Measurements from ENCODE around the gene ZFAND2B.
A peak's percentile ranks its signal among the peaks of the same experiment; 100 is the strongest.

The ZFAND2B gene

GRCh38 chr2:219204425-219205164, 2.0 kb upstream of the ZFAND2B start:
- no peak for DNase-seq (ENCODE audit: low read depth in 2 of 2)

GRCh38 chr2:219205165-219205538, 1.4 kb upstream of the ZFAND2B start:
- no peak for DNase-seq (ENCODE audit: low read depth in 2 of 2)

GRCh38 chr2:219205981-219206327, 628 bp upstream of the ZFAND2B start:
- no peak for DNase-seq (ENCODE audit: low read depth in 2 of 2)

GRCh38 chr2:219207134-219207883, 727 bp downstream of the ZFAND2B start:
- DNase-seq (ENCODE audit: low read depth in 2 of 2), result no peak

- no peak for DNase-seq (ENCODE audit: low read depth in 2 of 2)
These were observed 1.5 kb downstream of the ZFAND2B start for GRCh38 chr2:219207884-219208740.

- DNase-seq (ENCODE audit: low read depth in 2 of 2), result no peak
These were observed 2.9 kb downstream of the ZFAND2B start for GRCh38 chr2:219209236-219210195.

- DNase-seq (ENCODE audit: low read depth in 2 of 2), result no peak
These were observed 3.8 kb downstream of the ZFAND2B start for GRCh38 chr2:219210196-219210885.

- DNase-seq (ENCODE audit: low read depth in 2 of 2), result no peak
These were observed 4.3 kb downstream of the ZFAND2B start for GRCh38 chr2:219210886-219211362.

GRCh38 chr2:219213026-219213415, 6.4 kb downstream of the ZFAND2B start:
- DNase-seq (ENCODE audit: low read depth in 2 of 2), result no peak

GRCh38 chr2:219213486-219214071, 7.0 kb downstream of the ZFAND2B start:
- DNase-seq (ENCODE audit: low read depth in 2 of 2), result no peak

GRCh38 chr2:219214141-219214540, 7.6 kb downstream of the ZFAND2B start:
- no peak for DNase-seq (ENCODE audit: low read depth in 2 of 2)

GRCh38 chr2:219214786-219215185, 8.2 kb downstream of the ZFAND2B start:
- DNase-seq (ENCODE audit: low read depth in 2 of 2), result no peak

GRCh38 chr2:219215871-219216534, 9.4 kb downstream of the ZFAND2B start:
- DNase-seq (ENCODE audit: low read depth in 2 of 2), result no peak

- no peak for DNase-seq (ENCODE audit: low read depth in 2 of 2)
These were observed 9.9 kb downstream of the ZFAND2B start for GRCh38 chr2:219216535-219216915.

- peak in 1 of 2 experiments; percentile 29 for DNase-seq (ENCODE audit: low read depth in 2 of 2)
These were observed 11.7 kb downstream of the ZFAND2B start for GRCh38 chr2:219218217-219218731.

- DNase-seq (ENCODE audit: low read depth in 2 of 2), result peak; percentile 80 to 91
These were observed 12.4 kb downstream of the ZFAND2B start, which contains the start of gene ABCB6 for GRCh38 chr2:219218732-219219701. Gene ABCB6, minus strand, starts transcription at chr2:219218958. Its CDS starts 285 bp downstream, at chr2:219218673.

- DNase-seq (ENCODE audit: low read depth in 2 of 2), result no peak
These were observed 13.4 kb downstream of the ZFAND2B start for GRCh38 chr2:219219784-219220532.

All from stimulated activated CD4-positive, alpha-beta T cell treated with anti-CD3 and anti-CD28 coated beads, Interleukin-12 subunit alpha, Interleukin-12 subunit beta, amount 100 ng/mL, for 24 hours (primary cell).